NK-92 treated with Interleukin-12 subunit alpha and Interleukin-12 subunit beta, amount 100 ng/mL, for 24 hours (cell line): ENCODE measurements around the gene PIP4K2C.
"Not testable (repeated sequence)": the region's sequence is repeated elsewhere in the genome, so short reads cannot be mapped to it uniquely, and the experiment has no call there.

Experiments
- DNase-seq: peaks from one replicate; lab custom pipeline; 2025; lab: John Stamatoyannopoulos, UW

PIP4K2C gene

DNA sequence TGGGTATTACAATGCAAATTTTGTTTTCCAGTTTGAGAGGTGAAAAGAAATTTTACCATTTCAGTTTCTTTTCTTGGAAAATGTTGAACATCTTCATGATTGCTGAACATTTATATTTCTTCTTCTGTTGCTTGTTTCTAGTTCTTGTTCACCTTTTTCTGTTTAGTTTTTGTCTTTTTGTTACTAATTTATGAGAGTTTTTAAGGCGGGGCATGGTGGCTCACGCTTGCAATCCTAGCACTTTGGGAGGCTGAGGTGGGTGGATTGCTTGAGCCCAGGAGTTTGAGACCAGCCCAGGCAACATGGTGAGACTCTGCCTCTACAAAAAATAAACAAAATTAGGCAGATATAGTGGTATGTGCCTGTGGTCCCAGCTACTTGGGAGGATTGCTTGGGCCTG is 30.5 kb upstream of the PIP4K2C start:
- no peak for DNase-seq

DNA sequence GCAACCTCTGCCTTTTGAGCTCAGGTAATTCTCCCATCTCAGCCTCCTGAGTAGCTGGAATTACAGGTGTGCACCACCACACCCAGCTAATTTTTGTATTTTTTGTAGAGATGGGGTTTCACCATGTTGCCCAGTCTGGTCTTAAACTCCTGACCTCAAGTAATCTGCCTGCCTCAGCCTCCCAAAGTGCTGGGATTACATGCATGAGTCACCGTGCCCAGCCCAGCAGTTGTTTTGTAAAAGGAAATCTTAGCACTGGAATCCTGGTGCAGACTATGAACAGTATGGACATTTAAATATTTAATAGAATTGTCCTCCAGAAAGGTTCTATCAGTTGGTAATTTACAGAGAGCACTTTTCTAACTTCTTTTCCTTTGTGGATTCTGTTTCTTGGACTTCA is 29.9 kb upstream of the PIP4K2C start:
- DNase-seq = not testable (repeated sequence)

DNA sequence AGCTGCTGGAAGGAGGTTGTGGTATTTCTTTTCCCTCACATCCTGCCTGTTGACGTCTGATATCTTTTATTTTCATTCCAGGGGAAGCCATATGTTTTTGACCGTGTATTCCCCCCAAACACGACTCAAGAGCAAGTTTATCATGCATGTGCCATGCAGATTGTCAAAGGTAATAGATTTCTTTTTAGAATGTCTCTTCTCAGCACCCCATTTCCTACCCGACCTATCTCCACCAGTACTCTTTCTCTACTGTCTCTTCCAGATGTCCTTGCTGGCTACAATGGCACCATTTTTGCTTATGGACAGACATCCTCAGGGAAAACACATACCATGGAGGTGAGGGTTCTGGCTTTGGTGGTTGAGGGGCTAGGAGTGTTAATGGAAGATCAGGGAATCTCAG is 27.6 kb upstream of the PIP4K2C start:
- DNase-seq = no peak

DNA sequence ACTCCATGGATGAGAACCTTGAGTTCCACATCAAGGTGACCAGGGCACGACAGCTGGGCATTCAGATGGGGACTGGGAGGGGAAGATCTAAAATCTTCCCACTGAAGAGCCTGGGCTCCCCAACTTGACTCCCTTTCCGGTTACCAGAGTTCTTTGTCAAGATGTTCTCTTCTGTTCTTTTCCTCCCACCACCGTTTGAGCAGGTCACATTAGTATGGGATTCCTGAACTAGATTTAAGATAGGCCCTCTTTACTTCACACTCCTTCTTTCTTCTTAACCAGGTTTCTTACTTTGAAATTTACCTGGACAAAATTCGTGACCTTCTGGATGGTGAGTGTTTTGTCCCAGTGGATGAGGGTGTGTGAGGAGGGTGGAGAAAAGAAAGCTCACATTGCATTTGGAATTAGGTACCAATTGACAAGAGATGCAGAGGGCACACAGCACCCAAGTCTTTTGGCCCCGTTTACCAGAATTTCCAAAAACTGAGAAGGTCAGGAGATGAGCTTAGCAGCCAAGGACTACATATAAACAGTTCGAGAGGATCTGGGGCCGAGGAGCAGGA is 26.7 kb upstream of the PIP4K2C start:
- no peak for DNase-seq

DNA sequence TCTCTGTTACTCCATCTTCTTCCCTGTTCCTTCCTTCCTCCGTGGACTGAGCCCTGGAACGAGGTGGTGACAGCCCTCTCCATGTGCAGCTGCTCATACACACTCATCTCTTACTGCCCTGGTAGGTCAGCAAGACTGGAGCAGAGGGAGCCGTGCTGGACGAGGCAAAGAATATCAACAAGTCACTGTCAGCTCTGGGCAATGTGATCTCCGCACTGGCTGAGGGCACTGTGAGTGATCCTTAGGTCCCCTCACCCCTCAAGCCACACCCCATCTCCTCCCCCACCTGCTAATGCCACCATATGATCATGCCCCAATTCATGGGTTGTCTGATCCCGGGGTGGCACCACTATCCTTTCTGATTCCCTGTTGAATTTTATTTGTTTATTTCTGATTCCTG is 22.2 kb upstream of the PIP4K2C start:
- no peak for DNase-seq

DNA sequence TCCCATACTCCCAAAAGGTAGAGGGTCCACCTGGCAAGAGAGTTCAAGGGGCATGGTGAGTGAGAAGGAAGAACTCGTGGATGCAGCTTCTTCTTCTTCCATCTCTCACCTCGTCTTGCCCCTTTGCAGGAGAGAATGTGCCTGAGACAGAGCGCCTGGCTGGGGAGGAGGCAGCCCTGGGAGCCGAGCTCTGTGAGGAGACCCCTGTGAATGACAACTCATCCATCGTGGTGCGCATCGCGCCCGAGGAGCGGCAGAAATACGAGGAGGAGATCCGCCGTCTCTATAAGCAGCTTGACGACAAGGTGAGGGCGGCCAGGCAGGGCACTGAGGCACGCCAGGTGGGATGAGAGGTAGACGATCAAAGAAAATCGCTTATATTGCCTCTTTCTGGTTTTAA is 21.1 kb upstream of the PIP4K2C start:
- no peak for DNase-seq

DNA sequence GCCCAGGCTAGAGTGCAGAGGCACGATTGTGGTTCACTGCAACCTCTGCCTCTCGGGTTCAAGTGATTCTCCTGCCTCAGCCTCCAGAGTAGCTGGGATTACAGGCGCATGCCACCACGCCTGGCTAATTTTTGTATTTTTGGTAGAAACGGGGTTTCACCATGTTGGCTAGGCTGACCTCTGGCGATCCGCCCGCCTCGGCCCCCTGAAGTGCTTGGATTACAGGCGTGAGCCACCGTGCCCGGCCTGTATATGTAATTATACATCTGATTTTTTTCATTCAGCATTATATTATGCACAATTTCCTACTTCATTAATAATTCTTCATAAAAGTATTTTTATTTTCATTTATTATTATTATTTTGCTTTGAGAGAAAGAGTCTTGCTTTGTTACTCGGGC is 20.6 kb upstream of the PIP4K2C start:
- DNase-seq = not testable (repeated sequence)

DNA sequence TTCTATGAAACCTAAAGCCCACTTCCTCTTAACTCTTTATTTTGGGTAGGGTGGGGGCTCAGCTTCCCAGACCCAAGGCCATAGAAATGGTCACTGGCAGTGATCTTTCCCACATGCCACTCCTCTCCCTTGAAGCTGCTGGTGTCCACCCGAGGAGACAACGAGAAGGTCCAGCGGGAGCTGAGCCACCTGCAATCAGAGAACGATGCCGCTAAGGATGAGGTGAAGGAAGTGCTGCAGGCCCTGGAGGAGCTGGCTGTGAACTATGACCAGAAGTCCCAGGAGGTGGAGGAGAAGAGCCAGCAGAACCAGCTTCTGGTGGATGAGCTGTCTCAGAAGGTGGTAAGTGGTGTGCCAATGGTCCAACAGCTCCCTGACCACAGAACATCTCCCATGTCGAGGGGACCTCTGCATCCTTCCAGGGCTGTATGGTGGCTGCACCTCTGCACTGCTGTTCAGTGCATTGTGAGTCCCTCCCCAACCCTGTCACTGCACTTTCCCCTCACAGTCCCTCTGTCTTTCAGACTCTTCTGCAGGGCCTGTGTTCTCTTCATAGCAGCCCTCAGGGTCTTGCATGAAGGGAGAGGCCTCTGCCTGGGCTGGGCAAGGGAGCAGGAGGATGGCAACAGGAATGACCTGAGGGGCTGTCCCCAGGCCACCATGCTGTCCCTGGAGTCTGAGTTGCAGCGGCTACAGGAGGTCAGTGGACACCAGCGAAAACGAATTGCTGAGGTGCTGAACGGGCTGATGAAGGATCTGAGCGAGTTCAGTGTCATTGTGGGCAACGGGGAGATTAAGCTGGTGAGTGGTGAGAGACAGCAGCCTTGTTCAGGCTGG is 18.8 kb upstream of the PIP4K2C start:
- no peak for DNase-seq

DNA sequence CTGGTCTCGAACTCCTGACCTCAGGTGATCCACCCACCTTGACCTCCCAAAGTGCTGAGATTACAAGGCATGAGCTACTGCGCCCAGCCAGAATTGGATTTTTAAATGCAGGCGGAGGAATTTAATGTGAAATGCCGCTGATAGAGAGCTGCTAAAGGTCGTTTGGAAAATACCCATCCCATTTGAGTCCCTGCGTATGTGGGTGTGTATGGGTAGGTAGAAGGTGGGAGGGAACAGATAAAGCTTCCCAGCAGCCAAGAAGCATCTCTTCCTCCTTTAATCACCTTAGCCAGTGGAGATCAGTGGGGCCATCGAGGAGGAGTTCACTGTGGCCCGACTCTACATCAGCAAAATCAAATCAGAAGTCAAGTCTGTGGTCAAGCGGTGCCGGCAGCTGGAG is 16.2 kb upstream of the PIP4K2C start:
- DNase-seq = no peak

DNA sequence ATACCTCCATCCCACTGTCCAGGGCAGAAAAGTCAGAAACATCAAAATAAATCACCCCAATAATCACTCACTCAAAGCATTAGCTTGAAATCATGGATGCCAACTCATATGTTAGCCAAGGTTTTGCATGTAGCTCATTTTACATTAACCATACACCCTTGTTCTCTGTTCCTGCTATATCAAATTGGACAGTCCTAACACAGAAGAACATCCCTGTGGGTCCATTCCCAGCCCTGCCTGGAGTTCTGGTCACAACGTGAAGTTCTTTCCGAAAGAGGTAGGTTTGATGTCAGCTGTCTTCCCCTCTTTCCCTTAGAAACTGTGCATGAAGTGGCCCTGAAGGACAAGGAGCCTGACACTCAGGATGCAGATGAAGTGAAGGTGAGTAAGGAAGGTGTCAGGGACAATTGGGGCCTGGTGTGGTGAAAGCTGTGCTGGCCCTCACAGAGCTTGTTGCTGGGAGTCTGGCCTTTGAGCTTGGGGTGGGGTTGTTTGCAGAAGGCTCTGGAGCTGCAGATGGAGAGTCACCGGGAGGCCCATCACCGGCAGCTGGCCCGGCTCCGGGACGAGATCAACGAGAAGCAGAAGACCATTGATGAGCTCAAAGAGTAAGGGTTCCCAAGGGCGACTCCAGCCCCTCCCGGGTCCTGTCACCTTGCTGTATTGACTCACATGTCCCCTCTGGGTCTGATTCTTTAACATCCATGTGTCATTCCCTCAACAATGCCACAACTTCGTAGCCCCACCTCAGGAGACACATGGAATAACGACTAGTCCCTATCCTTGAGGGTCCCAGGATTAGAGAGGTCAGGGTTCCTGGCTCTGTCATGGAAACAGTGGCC is 15.0 kb upstream of the PIP4K2C start:
- no peak for DNase-seq

DNA sequence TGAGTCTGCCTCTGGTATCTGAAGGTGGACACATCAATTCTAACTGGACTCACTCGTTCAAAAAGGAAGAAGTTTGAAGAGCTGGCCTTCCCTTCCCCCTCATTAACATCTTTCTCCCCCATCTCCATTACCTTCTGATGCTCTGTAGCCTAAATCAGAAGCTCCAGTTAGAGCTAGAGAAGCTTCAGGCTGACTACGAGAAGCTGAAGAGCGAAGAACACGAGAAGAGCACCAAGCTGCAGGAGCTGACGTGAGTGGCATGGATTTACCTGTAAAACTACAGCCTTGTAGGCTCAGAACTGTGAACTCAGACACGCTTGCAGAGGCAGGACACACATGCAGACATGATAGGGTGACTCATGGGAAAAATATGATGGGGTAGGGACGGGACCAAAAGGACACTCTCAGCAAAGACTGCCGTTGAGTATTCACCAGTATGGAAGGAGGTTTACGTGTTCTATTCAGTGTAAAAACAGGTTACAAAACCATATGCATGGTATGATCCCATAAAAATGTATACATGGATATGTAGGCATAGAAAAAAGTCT is 14.3 kb upstream of the PIP4K2C start:
- no peak for DNase-seq

DNA sequence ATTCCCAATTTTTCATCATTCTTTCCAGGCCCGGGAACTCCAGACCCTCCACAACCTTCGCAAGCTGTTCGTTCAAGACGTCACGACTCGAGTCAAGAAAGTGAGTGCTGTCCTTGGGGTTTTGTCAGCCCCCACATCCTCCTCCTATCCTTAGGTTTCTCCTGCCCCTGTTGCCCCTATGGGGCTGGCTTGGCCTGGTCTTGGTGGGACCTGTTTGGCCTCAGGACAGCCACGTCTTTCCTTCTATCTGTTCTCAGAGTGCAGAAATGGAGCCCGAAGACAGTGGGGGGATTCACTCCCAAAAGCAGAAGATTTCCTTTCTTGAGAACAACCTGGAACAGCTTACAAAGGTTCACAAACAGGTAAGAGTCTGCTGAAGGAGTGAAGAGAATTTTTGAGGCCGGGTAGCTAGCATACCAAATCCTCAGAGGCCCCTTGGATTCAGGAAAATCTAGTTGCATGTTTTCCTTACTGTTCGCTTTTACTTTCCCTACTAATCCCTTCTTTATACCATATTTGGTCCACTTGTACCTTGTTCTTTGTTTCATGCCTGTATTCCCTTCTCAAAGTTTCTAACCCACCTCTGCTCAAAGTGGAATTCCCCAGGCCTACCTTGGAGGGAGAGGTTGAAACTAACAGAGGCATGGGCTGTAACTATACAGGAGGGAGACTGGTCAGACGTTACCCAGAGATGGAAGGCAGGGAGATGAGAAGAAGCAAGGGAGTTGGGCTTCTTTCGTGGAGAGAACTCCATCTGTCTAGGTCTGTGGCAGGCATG is 12.8 kb upstream of the PIP4K2C start:
- no peak for DNase-seq

DNA sequence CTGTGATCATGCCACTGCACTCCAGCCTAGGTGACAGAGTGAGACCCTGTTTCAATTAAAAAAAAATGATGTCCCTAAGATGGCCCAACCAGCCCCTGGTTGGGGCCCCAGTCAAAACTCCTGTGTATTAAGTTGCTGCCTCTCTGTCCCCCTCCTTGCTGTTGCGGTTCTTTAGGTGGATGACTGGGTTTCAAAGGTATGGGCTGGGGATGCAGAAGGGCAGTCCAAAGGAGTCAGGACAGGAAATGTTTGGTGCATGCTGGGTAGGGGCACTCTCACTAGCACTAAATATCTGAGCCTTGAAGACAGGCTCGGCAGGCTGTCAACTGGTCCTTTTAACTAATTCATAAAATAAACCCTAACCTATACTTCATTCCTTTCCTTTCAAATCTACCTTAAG is 12.0 kb upstream of the PIP4K2C start:
- no peak for DNase-seq

DNA sequence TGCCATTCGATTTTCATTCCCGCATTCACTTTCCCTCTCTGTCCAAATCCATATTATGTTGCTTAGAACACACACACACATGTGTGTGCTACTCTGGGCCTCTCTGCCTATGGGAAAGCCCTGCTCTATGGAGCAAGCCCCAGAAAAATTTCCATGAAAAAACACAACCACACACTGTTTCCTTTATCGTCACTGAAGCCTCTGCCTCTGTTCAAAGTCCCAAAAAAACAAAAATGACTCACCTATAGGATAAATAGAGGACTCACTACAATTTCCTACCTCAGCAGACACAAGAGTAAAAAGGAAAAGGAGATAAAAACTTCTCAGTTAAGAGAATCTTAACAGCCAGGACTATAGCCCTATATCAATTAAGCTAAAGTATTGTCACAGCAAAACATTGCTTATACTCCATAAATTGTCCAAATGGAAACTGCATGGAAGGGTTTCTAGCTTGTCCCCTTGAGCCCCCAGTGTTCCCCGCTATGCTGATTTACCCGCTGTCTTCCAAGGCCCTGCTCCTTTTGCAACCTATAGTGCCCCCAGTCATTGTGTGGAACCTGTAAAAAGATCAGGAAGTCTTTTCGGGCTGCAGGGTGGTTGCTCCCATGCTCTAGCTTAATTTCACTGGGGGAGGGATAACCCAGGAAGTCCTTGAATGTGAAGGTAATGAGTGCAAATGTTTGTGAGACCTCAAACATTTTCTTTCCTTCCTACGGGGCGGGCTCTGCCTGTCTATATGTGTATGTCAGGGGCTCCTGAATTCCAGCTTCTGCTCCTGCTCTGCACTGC is 11.1 kb upstream of the PIP4K2C start:
- no peak for DNase-seq

DNA sequence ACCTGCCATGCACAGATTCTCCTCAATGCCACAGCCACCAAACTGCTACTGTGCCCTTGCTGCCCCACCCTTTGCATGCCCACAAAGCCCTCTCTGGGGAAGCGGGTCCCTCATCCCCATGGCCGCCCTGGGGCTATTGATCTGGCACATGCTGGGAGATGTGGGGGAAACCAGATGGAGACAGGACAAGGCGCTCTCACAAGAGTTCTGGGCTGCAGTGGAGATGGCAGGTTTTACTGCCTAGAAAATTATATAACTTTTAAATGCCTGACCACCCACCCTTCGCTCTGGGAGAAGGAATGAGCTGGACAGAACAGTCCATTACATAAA is 10.6 kb upstream of the PIP4K2C start:
- DNase-seq = no peak

DNA sequence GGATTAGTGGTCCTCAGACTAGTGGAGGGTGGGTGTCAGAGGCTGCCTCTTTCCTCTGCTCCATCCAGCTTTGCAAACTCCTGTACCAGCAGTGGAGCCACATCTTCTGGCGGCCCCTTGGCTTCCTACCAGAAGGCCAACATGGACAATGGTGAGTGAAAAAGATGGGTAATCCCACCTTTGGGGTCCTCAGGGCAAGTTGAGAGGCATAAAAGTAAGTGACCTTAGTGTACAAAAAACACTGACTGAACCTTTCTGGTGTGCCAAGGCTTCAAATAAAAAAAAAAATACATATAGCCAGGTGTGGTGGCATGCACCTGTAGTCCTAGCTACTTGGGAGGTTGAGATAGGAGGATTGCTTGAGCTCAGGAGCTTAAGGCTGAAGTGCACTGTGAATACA is 9.2 kb upstream of the PIP4K2C start:
- DNase-seq = no peak

DNA sequence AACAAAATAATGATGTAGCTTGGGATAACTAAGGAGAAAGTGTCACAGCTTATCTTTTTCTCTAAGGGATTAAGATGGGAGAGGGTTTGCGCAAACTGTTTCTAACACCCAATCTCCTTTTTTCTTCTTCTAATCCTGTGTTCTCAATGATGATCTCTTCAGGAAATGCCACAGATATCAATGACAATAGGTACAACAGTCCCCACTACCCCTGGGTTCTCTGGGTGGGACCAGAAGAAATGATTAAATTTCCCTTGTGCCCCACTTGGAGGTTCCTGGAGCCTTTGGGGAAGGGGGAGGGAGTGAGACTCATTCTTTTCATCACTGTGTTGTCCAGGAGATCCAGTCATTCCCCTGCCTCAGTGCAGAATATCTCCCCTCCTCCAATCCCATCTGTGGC is 8.6 kb upstream of the PIP4K2C start:
- DNase-seq = no peak

DNA sequence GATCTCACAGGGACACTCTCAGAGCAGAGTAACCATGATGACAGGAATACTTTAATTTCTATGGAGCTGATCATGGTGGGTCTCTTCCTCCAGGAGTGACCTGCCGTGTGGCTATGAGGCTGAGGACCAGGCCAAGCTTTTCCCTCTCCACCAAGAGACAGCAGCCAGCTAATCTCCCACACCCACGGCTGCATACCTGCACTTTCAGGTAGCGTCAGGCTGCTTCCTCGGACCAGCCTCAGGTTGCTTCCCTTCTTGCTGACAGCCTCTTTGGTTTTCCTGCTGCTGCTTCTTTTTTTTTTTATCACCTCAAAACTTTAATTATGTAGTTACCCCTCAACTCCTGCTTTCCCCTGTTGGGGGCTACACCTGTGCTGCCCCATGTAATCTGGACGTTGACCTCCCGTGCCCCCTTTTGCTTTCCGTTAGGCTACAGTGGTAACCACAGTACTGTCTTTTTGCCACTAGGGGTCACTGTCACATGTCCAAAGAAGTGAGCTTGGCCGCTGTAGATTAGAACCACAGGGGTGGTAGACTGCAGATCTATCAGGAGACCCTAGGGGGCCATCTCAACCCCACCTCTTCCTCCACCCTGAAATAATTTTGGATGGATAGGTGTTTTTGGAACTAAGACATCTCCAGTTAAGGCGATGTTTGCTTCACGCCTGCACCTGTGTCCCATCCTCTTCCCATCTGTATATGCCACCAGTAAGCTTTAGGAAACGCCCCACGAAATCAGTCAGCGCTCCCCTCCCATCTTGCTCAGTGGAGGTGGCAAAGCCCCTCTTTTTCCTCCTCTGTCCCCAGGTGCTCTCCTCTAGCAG is 7.8 kb upstream of the PIP4K2C start:
- DNase-seq = peak; percentile 26

DNA sequence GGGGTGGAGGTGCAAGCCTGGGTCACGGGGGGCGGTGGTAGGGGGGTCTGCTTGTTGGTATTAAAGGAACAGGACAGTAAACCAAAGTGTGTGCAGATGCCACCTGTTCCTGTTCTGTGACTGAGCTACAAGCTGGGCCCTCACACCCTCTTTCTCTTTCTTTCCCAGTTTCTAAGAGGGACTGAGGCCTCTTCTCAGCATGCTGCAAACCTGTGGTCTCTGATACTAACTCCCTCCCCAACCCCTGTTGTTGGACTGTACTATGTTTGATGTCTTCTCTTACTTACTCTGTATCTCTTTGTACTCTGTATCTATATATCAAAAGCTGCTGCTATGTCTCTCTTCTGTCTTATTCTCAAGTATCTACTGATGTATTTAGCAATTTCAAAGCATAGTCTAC is 6.9 kb upstream of the PIP4K2C start:
- no peak for DNase-seq

DNA sequence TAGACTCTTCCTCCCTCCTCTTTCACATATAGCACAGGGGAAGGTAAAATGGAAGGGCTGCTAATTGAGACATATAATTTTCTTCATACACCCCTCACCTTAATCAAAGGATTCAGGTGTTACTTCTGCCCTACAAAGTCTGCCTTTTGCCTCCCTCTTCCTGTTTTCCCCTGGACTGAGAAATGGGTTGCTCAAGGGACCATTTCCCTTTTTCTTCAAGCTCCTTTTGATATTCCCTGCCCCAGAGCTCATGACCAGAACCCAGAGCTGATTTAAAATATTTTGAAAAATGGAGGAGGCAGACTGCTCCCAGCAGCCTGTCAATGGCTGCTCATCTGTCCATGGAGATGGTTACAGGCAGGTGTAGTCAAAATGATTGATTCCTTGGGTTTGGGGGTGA is 6.3 kb upstream of the PIP4K2C start:
- no peak for DNase-seq
